ENCODE data around the gene UTF1. TPM values are rescaled to one million over a fixed set of nuclear protein-coding genes. Genes with fewer than 3 reads are reported as not detected.

The UTF1 gene
- total and polyA plus RNA-seq, 3 experiments from 2014 or later, result not detected

- no peaks in the 10 kb centered on the region for H3K36me3 Mint-ChIP-seq
- no peak overlapping the region for H3K4me3 Mint-ChIP-seq
- peak overlapping the region in 2 of 8 donors; percentile 54 to 68 for H3K27ac Mint-ChIP-seq
- Histone ChIP-seq H3K4me3 (ENCODE audit: low read length) (no peak overlapping the region), H3K27me3 (ENCODE audit: insufficient read depth, low read length, poor library complexity, severe bottlenecking) (no peaks in the 10 kb centered on the region), H3K9me3 (ENCODE audit: low read length) (no peaks in the 10 kb centered on the region), H3K27ac (ENCODE audit: low read depth, low read length) (no peak overlapping the region), H3K4me1 (ENCODE audit: insufficient read depth, low read length) (no peaks in the 10 kb centered on the region), H3K36me3 (ENCODE audit: insufficient read depth, low read length) (no peaks in the 10 kb centered on the region)
- ChIA-PET POLR2A (no interaction called here), CTCF (no interaction called here)
- no peak for DNase-seq
- H3K9me3 Mint-ChIP-seq, result no peaks in the 10 kb centered on the region
- H3K27me3 Mint-ChIP-seq, result peaks cover 2 to 13% of the 10 kb centered on the region in 2 donors
- peaks cover 0 to 3% (median 0%) of the 10 kb centered on the region in 3 donors for H3K4me1 Mint-ChIP-seq
These were observed 19.2 kb downstream of the UTF1 start for GRCh38 chr10:133249094-133249780.

- Histone ChIP-seq H3K27ac (ENCODE audit: low read depth, low read length) (no peak overlapping the region), H3K4me1 (ENCODE audit: insufficient read depth, low read length) (no peaks in the 10 kb centered on the region), H3K4me3 (ENCODE audit: low read length) (no peak overlapping the region), H3K9me3 (ENCODE audit: low read length) (no peaks in the 10 kb centered on the region), H3K36me3 (ENCODE audit: insufficient read depth, low read length) (no peaks in the 10 kb centered on the region), H3K27me3 (ENCODE audit: insufficient read depth, low read length, poor library complexity, severe bottlenecking) (no peaks in the 10 kb centered on the region)
- Mint-ChIP-seq H3K9me3 (no peaks in the 10 kb centered on the region), H3K27ac (peak overlapping the region in 3 of 8 donors; percentile 13 to 29 (median 18)), H3K4me3 (no peak overlapping the region), H3K27me3 (peaks cover 2 to 13% of the 10 kb centered on the region in 2 donors), H3K36me3 (no peaks in the 10 kb centered on the region), H3K4me1 (peaks cover 0 to 3% (median 0%) of the 10 kb centered on the region in 3 donors)
- DNase-seq, result no peak
- ChIA-PET CTCF (no interaction called here), POLR2A (no interaction called here)
These were observed 20.1 kb downstream of the UTF1 start for GRCh38 chr10:133249975-133250754.

DNA sequence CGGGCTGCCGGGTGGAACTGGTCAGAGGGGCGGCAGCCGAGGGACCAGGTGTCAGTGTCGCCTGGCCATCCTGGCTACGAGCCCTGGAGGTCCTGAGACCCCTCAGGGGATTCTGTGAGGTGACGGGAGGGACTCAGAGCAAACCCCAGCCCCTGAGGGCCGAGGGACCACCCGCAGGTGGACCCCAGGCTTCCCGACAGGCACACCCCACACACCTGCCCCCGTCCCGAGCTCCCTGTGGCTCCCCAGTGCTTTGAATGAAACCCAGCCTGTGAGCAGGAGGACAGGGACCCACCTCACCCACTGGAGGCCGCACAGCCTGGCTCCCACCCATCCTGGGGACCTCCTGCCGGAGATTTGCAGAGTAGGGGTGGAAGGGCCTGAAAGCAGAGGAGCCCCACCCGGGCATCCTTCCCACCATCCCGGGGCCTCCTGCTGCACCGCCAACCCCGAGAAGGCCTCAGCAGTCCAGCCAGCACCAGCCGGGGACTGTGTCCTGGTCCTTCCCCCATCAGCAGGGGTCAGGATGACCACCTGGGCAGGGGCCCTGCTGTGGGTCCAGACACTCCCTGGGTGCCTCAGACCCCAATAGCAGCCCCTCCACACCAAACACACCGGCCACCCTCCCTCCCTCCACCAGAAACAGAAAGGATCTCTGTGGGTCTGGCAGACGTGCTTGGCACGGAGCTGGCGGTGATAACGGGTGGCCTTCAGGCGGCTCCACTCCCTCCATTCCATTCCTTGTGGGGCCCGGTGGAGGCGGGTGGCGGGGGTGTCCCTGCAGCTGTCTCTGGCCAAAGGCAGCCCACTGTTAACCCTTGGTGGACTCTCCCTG lies 21.6 kb downstream of the UTF1 start:
- H3K27me3 Mint-ChIP-seq, result peaks cover 2 to 9% of the 10 kb centered on the region in 2 donors
- H3K36me3 ChIP-seq (ENCODE audit: insufficient read depth, low read length), result no peaks in the 10 kb centered on the region
- H3K4me3 ChIP-seq (ENCODE audit: low read length), result no peak overlapping the region
- no peaks in the 10 kb centered on the region for H3K36me3 Mint-ChIP-seq
- DNase-seq, result no peak
- POLR2A ChIA-PET, result no interaction called here
- H3K27me3 ChIP-seq (ENCODE audit: insufficient read depth, low read length, poor library complexity, severe bottlenecking), result no peaks in the 10 kb centered on the region
- H3K4me3 Mint-ChIP-seq, result no peak overlapping the region
- H3K9me3 ChIP-seq (ENCODE audit: low read length), result no peaks in the 10 kb centered on the region
- no peak overlapping the region for H3K27ac ChIP-seq (ENCODE audit: low read depth, low read length)
- no peaks in the 10 kb centered on the region for H3K4me1 ChIP-seq (ENCODE audit: insufficient read depth, low read length)
- peak overlapping the region in 1 of 8 donors; percentile 38 for H3K27ac Mint-ChIP-seq
- peaks cover 0 to 3% (median 0%) of the 10 kb centered on the region in 3 donors for H3K4me1 Mint-ChIP-seq
- CTCF ChIA-PET, result no interaction called here
- H3K9me3 Mint-ChIP-seq, result no peaks in the 10 kb centered on the region

- Mint-ChIP-seq H3K27ac (peak overlapping the region in 1 of 8 donors; percentile 38), H3K9me3 (no peaks in the 10 kb centered on the region), H3K27me3 (peaks cover 2 to 6% of the 10 kb centered on the region in 2 donors), H3K4me3 (no peak overlapping the region), H3K4me1 (peaks cover 4% of the 10 kb centered on the region in 3 donors), H3K36me3 (no peaks in the 10 kb centered on the region)
- no peak overlapping the region for H3K27ac ChIP-seq (ENCODE audit: low read depth, low read length)
- peaks cover 4% of the 10 kb centered on the region for H3K4me1 ChIP-seq (ENCODE audit: insufficient read depth, low read length)
- no peak for DNase-seq
- H3K4me3 ChIP-seq (ENCODE audit: low read length), result no peak overlapping the region
- ChIA-PET CTCF (no interaction called here), POLR2A (no interaction called here)
- H3K9me3 ChIP-seq (ENCODE audit: low read length), result no peaks in the 10 kb centered on the region
- H3K27me3 ChIP-seq (ENCODE audit: insufficient read depth, low read length, poor library complexity, severe bottlenecking), result no peaks in the 10 kb centered on the region
- H3K36me3 ChIP-seq (ENCODE audit: insufficient read depth, low read length), result no peaks in the 10 kb centered on the region
These were observed 22.2 kb downstream of the UTF1 start for GRCh38 chr10:133252223-133252552.

DNA sequence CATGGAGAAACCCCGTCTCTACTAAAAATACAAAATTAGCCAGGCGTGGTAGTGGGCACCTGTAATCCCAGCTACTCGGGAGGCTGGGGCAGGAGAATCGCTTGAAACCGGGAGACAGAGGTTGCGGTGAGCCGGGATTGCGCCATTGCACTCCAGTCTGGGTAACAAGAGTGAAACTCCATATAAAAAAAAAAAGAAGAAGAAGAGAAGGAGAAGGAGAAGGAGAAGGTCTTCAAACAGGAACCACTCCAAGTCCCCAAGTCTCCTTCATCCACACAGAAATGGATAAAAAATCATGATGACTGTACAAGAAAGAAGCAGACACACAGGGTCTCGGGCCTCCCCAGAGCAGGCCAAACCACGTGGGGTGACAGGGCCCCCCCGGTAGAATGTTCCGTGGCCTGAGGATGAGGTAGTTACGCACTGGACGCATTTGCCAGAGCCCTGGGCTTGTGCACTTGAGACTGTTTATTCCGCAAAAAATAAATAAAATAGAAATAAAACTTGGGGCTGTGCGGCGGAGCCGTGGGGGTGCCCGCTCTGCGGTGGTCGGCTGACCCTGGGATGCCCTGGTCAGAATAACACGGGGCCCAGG lies 23.4 kb downstream of the UTF1 start:
- ChIA-PET CTCF (no interaction called here), POLR2A (no interaction called here)
- Histone ChIP-seq H3K4me1 (ENCODE audit: insufficient read depth, low read length) (peaks cover 17% of the 10 kb centered on the region), H3K9me3 (ENCODE audit: low read length) (no peaks in the 10 kb centered on the region), H3K36me3 (ENCODE audit: insufficient read depth, low read length) (no peaks in the 10 kb centered on the region), H3K27me3 (ENCODE audit: insufficient read depth, low read length, poor library complexity, severe bottlenecking) (no peaks in the 10 kb centered on the region), H3K27ac (ENCODE audit: low read depth, low read length) (no peak overlapping the region), H3K4me3 (ENCODE audit: low read length) (no peak overlapping the region)
- peaks cover 0 to 6% of the 10 kb centered on the region in 2 donors for H3K27me3 Mint-ChIP-seq
- no peak overlapping the region for H3K4me3 Mint-ChIP-seq
- DNase-seq, result no peak
- H3K9me3 Mint-ChIP-seq, result no peaks in the 10 kb centered on the region
- no peak overlapping the region for H3K27ac Mint-ChIP-seq
- H3K36me3 Mint-ChIP-seq, result no peaks in the 10 kb centered on the region
- H3K4me1 Mint-ChIP-seq, result peaks cover 12 to 16% (median 14%) of the 10 kb centered on the region in 3 donors

- H3K27me3 ChIP-seq (ENCODE audit: insufficient read depth, low read length, poor library complexity, severe bottlenecking), result no peaks in the 10 kb centered on the region
These were observed 24.6 kb downstream of the UTF1 start for GRCh38 chr10:133254421-133255120.

DNA sequence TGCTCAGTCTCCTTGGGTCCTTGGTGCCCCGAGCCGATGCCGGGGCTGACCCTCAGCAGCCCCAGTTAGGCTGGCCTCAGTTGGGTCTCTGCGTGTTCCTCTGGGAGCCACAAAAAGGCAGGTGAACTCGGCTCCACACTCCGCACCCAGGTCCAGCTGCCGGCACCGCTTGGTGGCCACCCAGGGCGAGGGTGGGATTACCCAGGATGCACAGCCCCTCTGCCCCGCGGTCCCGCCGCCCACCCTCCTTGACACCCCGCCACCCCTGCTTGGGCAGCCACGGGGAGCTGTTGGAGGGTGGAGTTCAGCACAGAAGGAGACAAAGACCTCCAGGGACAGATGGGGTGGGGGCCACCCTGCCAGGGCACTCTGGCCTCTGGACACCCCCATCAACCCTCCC lies 25.3 kb downstream of the UTF1 start:
- Mint-ChIP-seq H3K36me3 (no peaks in the 10 kb centered on the region), H3K4me1 (peaks cover 24 to 32% (median 28%) of the 10 kb centered on the region in 3 donors), H3K9me3 (no peaks in the 10 kb centered on the region), H3K4me3 (no peak overlapping the region), H3K27ac (no peak overlapping the region), H3K27me3 (peaks cover 0 to 2% of the 10 kb centered on the region in 2 donors)
- Histone ChIP-seq H3K27me3 (ENCODE audit: insufficient read depth, low read length, poor library complexity, severe bottlenecking) (no peaks in the 10 kb centered on the region), H3K9me3 (ENCODE audit: low read length) (no peaks in the 10 kb centered on the region), H3K4me3 (ENCODE audit: low read length) (no peak overlapping the region), H3K27ac (ENCODE audit: low read depth, low read length) (no peak overlapping the region), H3K36me3 (ENCODE audit: insufficient read depth, low read length) (no peaks in the 10 kb centered on the region), H3K4me1 (ENCODE audit: insufficient read depth, low read length) (peaks cover 35% of the 10 kb centered on the region)
- ChIA-PET POLR2A (no interaction called here), CTCF (interaction anchor here (0.8 kb wide), 1 partner anchor 9 kb away, joined by 4 read pairs; no protein-coding TSS in a partner anchor)
- DNase-seq, result no peak

More at GRCh38 chr10:133254421-133255120, 24.6 kb downstream of the UTF1 start:
- Histone ChIP-seq H3K4me3 (ENCODE audit: low read length) (no peak overlapping the region), H3K36me3 (ENCODE audit: insufficient read depth, low read length) (no peaks in the 10 kb centered on the region), H3K9me3 (ENCODE audit: low read length) (no peaks in the 10 kb centered on the region), H3K4me1 (ENCODE audit: insufficient read depth, low read length) (peaks cover 28% of the 10 kb centered on the region), H3K27ac (ENCODE audit: low read depth, low read length) (no peak overlapping the region)
- Mint-ChIP-seq H3K36me3 (no peaks in the 10 kb centered on the region), H3K9me3 (no peaks in the 10 kb centered on the region), H3K27me3 (peaks cover 0 to 6% of the 10 kb centered on the region in 2 donors), H3K4me1 (peaks cover 18 to 25% (median 21%) of the 10 kb centered on the region in 3 donors), H3K27ac (peak overlapping the region in 4 of 8 donors; percentile 19 to 96 (median 72)), H3K4me3 (no peak overlapping the region)
- CTCF ChIA-PET, result interaction anchor here (0.8 kb wide), 1 partner anchor 8 kb away, joined by 4 read pairs; no protein-coding TSS in a partner anchor
- POLR2A ChIA-PET, result no interaction called here
- DNase-seq, result no peak

All from CD8-positive, alpha-beta memory T cell (primary cell).